IMR-90 (cell line): Measurements from ENCODE around the gene SH3GL2. TPM values are rescaled to one million over a fixed set of nuclear protein-coding genes. Genes with fewer than 3 reads are reported as not detected.

Experiments
- ATAC-seq: fragments of 200-7000 bp; cut with Tn5 transposase; 2 replicates; pipeline ENCODE4 v1.9.1; 2020; ENCODE audit warnings: low read depth, mild to moderate bottlenecking, moderate library complexity
- BruUV-seq: library from RNA; stranded (reverse); fragments of 400-500 nt; replicated peaks from 2 replicates; lab custom pipeline; 2021; lab: Mats Ljungman, UMichigan
- CTCF ChIA-PET: fragments of 300-600 bp; formaldehyde crosslinking; extraction: SDS; loops from one replicate; lab custom pipeline; 2021; ENCODE audit warnings: antibody characterized with exemption; lab: Yijun Ruan, JAX
- POLR2A ChIA-PET: fragments of 300-600 bp; sonication (Branson Sonifier 250); formaldehyde crosslinking; loops from one replicate; lab custom pipeline; 2022; ENCODE audit warnings: antibody characterized with exemption; ENCODE audit not compliant: unreplicated experiment; lab: Charles Lee
- DNase-seq: peaks from one replicate; pipeline ENCODE4 v3.0.0; 2013
- H2AFZ ChIP-seq: replicated peaks from 2 replicates; pipeline ENCODE3; 2013; ENCODE audit warnings: low read length, mild to moderate bottlenecking; ENCODE audit not compliant: poor library complexity
- H2AK5ac ChIP-seq: 2 replicates; pipeline ENCODE4 v1.6.1; 2013; ENCODE audit warnings: low read depth, low read length, inconsistent platforms
- H2AK9ac ChIP-seq: replicated peaks from 2 replicates; pipeline ENCODE3; 2013; ENCODE audit warnings: mild to moderate bottlenecking, low read depth, low read length, moderate library complexity; ENCODE audit not compliant: poor library complexity
- H2BK120ac ChIP-seq: 2 replicates; pipeline ENCODE4 v1.6.1; 2013; ENCODE audit warnings: low read depth, low read length, inconsistent platforms
- H2BK15ac ChIP-seq: 3 replicates; pipeline ENCODE4 v1.6.1; 2013; ENCODE audit warnings: low read depth, low read length, inconsistent platforms
- H2BK20ac ChIP-seq: 2 replicates; pipeline ENCODE4 v1.6.1; 2013; ENCODE audit warnings: low read depth, mild to moderate bottlenecking, inconsistent platforms, low read length, moderate library complexity
- H2BK5ac ChIP-seq: 2 replicates; pipeline ENCODE4 v1.6.1; 2013; ENCODE audit warnings: mild to moderate bottlenecking, low read depth, low read length, inconsistent platforms; ENCODE audit not compliant: poor library complexity, severe bottlenecking
- H3K14ac ChIP-seq: replicated peaks from 2 replicates; pipeline ENCODE4 v1.6.1; 2013; ENCODE audit warnings: low read depth, low read length, inconsistent platforms
- H3K18ac ChIP-seq: 2 replicates; pipeline ENCODE4 v1.6.1; 2013; ENCODE audit warnings: low read depth, low read length, control low read depth
- H3K23ac ChIP-seq: 2 replicates; pipeline ENCODE4 v1.6.1; 2013; ENCODE audit warnings: low read depth, low read length, inconsistent platforms
- H3K27ac ChIP-seq: 2 replicates; pipeline ENCODE4 v1.5.1; 2013; ENCODE audit warnings: mild to moderate bottlenecking, control low read depth, low read length; ENCODE audit not compliant: insufficient read depth
- H3K27me3 ChIP-seq: 2 replicates; pipeline ENCODE4 v1.6.1; 2013; ENCODE audit warnings: low read length; ENCODE audit not compliant: control insufficient read depth, insufficient read depth
- H3K36me3 ChIP-seq: 2 replicates; pipeline ENCODE4 v1.6.1; 2013; ENCODE audit warnings: low read length, mixed read lengths; ENCODE audit not compliant: control insufficient read depth, insufficient read depth
- H3K4ac ChIP-seq: 2 replicates; pipeline ENCODE4 v1.6.1; 2013; ENCODE audit warnings: low read depth, low read length, inconsistent platforms
- H3K4me1 ChIP-seq: 2 replicates; pipeline ENCODE4 v1.6.1; 2013; ENCODE audit warnings: low read length, mixed read lengths; ENCODE audit not compliant: control insufficient read depth, insufficient read depth
- H3K4me2 ChIP-seq: 2 replicates; pipeline ENCODE4 v1.6.1; 2013; ENCODE audit warnings: low read depth, mild to moderate bottlenecking, control low read depth, low read length, moderate library complexity
- H3K4me3 ChIP-seq: 2 replicates; pipeline ENCODE4 v1.5.1; 2013; ENCODE audit warnings: low read depth, mild to moderate bottlenecking, control low read depth, low read length, moderate library complexity; ENCODE audit not compliant: insufficient read depth
- H3K56ac ChIP-seq: 2 replicates; pipeline ENCODE4 v1.6.1; 2013; ENCODE audit warnings: low read length, inconsistent platforms; ENCODE audit not compliant: insufficient read depth; ENCODE audit errors: extremely low read depth
- H3K79me1 ChIP-seq, 2 experiments: 2 replicates each; pipeline ENCODE4 v1.6.1; 2013; ENCODE audit warnings: low read length in 2 of 2, inconsistent platforms in 1 of 2, low read depth in 1 of 2
- H3K9ac ChIP-seq: 2 replicates; pipeline ENCODE4 v1.6.1; 2013; ENCODE audit warnings: low read depth, low read length, control low read depth
- H3K9me1 ChIP-seq: 2 replicates; pipeline ENCODE4 v1.6.1; 2013; ENCODE audit warnings: low read length, inconsistent platforms; ENCODE audit not compliant: insufficient read depth
- H3K9me3 ChIP-seq: 2 replicates; pipeline ENCODE4 v1.6.1; 2013; ENCODE audit warnings: low read length; ENCODE audit not compliant: control insufficient read depth, insufficient read depth
- H4K20me1 ChIP-seq: 2 replicates; pipeline ENCODE4 v1.6.1; 2013; ENCODE audit warnings: low read length, inconsistent platforms; ENCODE audit not compliant: insufficient read depth
- H4K5ac ChIP-seq: 2 replicates; pipeline ENCODE4 v1.6.1; 2013; ENCODE audit warnings: mild to moderate bottlenecking, low read depth, low read length, control low read depth
- H4K8ac ChIP-seq, 2 experiments: 2 replicates each; pipeline ENCODE4 v1.6.1; 2013; ENCODE audit warnings: low read depth in 2 of 2, low read length in 2 of 2, control low read depth in 1 of 2, inconsistent platforms in 1 of 2
- H4K91ac ChIP-seq: 2 replicates; pipeline ENCODE4 v1.6.1; 2013; ENCODE audit warnings: low read depth, low read length, inconsistent platforms; ENCODE audit not compliant: insufficient read depth
- WGBS, 2 experiments: methylation state at CpG; one replicate each; pipeline versions ENCODE4 v1.1.5 to v1.1.7; 2013; ENCODE audit warnings: missing lambda C conversion rate in 2 of 2; ENCODE audit not compliant: insufficient read length in 1 of 2; ENCODE audit errors: extremely low coverage in 2 of 2; 5-methylcytosine and 5-hydroxymethylcytosine counted together
- dilution Hi-C: fragments of 300-500 bp; cut with HindIII; formaldehyde crosslinking; loops from one replicate; pipeline ENCODE4 v1.14.3; 2018; ENCODE audit warnings: low sequenced_read_pairs; ENCODE audit not compliant: unreplicated experiment
- in situ Hi-C: fragments of 300-500 bp; cut with MboI; formaldehyde crosslinking; loops from 3 replicates; pipeline ENCODE4 v1.14.3; 2019; ENCODE audit warnings: low sequenced_read_pairs, inconsistent platforms, mixed read lengths
- intact Hi-C: fragments of 100-400 bp; cut with micrococcal nuclease; formaldehyde crosslinking; loops from 2 replicates; pipeline ENCODE4 v1.10.0; 2022
- polyA plus RNA-seq, 3 experiments: library from polyadenylated mRNA; depleted of rRNA; stranded (reverse); fragments of >200 nt; gene quantifications; 2 replicates each; pipeline ENCODE4 v1.2.3, GENCODE V29; 2012; ENCODE audit warnings: low replicate concordance in 1 of 3
- total RNA-seq: library from RNA; depleted of rRNA; stranded (reverse); fragments of >200 nt; gene quantifications from 2 replicates; pipeline ENCODE4 v1.2.3, GENCODE V29; 2012
- TF ChIP-seq, protein P1 (sequence below): conservative IDR thresholded peaks from 2 replicates; pipeline ENCODE4 v1.5.1; 2012; ENCODE audit warnings: mild to moderate bottlenecking, low read depth, low read length, improper control_type of control experiment

Gene SH3GL2
- total and polyA plus RNA-seq, 2 of the 4 experiments (the other 2 are of a cell fraction), result under 0.01 to 0.05 TPM

DNA sequence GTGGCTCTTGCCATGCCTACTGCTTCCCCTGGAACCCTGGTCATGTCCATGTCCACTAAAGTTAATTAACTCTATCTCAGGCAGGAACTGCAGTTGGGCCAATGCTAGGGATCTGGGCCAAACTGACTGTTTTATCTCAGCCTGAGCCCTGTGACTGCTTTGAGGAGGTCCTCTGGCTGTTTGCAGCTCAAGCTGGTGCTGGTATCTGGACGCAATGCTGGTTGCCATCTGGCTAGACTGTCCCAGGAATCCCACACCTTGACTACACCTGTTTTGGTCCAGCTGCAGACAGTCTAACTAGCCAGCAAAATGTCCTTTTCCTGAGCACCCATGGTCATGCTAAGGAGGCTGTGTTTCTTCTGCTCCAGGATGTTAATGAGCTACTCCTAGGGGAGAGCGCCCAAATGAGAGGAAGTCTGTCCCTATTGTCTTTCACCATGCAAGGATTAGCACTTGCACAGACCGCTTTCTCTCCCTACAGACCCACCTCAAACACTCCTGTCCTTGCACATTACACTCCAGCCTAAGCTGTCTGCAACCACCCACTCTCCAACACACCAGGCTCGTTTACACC, 251.0 kb downstream of the SH3GL2 start:
- no peak overlapping the region for H3K56ac ChIP-seq
- 47% methylated on average over 3 of the region's 4 CpGs; no CpG with 5 or more reads in 1 of the 2 experiments for WGBS, 2 experiments
- no peaks in the 10 kb centered on the region for H3K27me3 ChIP-seq
- no peak overlapping the region for H4K8ac ChIP-seq
- H3K14ac ChIP-seq, result no peak overlapping the region
- ChIA-PET CTCF (no interaction called here), POLR2A (no interaction called here)
- TF ChIP-seq, protein P1, sequence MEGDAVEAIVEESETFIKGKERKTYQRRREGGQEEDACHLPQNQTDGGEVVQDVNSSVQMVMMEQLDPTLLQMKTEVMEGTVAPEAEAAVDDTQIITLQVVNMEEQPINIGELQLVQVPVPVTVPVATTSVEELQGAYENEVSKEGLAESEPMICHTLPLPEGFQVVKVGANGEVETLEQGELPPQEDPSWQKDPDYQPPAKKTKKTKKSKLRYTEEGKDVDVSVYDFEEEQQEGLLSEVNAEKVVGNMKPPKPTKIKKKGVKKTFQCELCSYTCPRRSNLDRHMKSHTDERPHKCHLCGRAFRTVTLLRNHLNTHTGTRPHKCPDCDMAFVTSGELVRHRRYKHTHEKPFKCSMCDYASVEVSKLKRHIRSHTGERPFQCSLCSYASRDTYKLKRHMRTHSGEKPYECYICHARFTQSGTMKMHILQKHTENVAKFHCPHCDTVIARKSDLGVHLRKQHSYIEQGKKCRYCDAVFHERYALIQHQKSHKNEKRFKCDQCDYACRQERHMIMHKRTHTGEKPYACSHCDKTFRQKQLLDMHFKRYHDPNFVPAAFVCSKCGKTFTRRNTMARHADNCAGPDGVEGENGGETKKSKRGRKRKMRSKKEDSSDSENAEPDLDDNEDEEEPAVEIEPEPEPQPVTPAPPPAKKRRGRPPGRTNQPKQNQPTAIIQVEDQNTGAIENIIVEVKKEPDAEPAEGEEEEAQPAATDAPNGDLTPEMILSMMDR, result no peak
- H3K4me3 ChIP-seq, result no peak overlapping the region
- H3K9me3 ChIP-seq, result no peaks in the 10 kb centered on the region
- H3K36me3 ChIP-seq, result no peaks in the 10 kb centered on the region
- H3K9me1 ChIP-seq, result no peaks in the 10 kb centered on the region
- no peak overlapping the region for H2BK15ac ChIP-seq
- H2BK120ac ChIP-seq, result no peak overlapping the region
- no peak overlapping the region for H3K23ac ChIP-seq
- H3K27ac ChIP-seq, result no peak overlapping the region
- BruUV-seq, result no TSS peak
- H4K20me1 ChIP-seq, result no peaks in the 10 kb centered on the region
- no peak overlapping the region for H2AK5ac ChIP-seq
- no peak overlapping the region for H3K9ac ChIP-seq
- no peak for DNase-seq
- dilution Hi-C loops, result no loop called here
- no peak overlapping the region for H2BK5ac ChIP-seq
- ATAC-seq, result no peak
- H4K5ac ChIP-seq, result no peak overlapping the region
- intact Hi-C loops, result no loop called here
- no peak overlapping the region for H3K4ac ChIP-seq
- H2AFZ ChIP-seq, result no peak overlapping the region
- no peak overlapping the region for H4K91ac ChIP-seq
- no peak overlapping the region for H3K4me2 ChIP-seq
- no peak overlapping the region for H3K18ac ChIP-seq
- no peak overlapping the region for H2BK20ac ChIP-seq
- no peaks in the 10 kb centered on the region for H3K4me1 ChIP-seq
- no peaks in the 10 kb centered on the region for H3K79me1 ChIP-seq
- in situ Hi-C loops, result no loop called here
- no peak overlapping the region for H2AK9ac ChIP-seq
